ENCODE results near the gene LOXHD1.

The LOXHD1 gene

GRCh38 chr18:46657115-46657955 lies at the start of gene LOXHD1:
Gene LOXHD1, minus strand, starts transcription at chr18:46657220. Its CDS starts 187 bp downstream, at chr18:46657033.
- no peak for DNase-seq (ENCODE audit: low read depth in 3 of 3)

- DNase-seq (ENCODE audit: low read depth in 3 of 3): no peak
Measured at GRCh38 chr18:46705521-46705920, 48.5 kb upstream of the LOXHD1 start.

- DNase-seq (ENCODE audit: low read depth in 3 of 3): no peak
Measured at GRCh38 chr18:46704816-46705215, 47.8 kb upstream of the LOXHD1 start.

- no peak for DNase-seq (ENCODE audit: low read depth in 3 of 3)
Measured at GRCh38 chr18:46704189-46704588, 47.2 kb upstream of the LOXHD1 start.

- DNase-seq (ENCODE audit: low read depth in 3 of 3): no peak
Measured at GRCh38 chr18:46702471-46702870, 45.5 kb upstream of the LOXHD1 start.

- DNase-seq (ENCODE audit: low read depth in 3 of 3): no peak
Measured at GRCh38 chr18:46700066-46700824, 43.2 kb upstream of the LOXHD1 start.

- no peak for DNase-seq (ENCODE audit: low read depth in 3 of 3)
Measured at GRCh38 chr18:46696702-46697101, 39.7 kb upstream of the LOXHD1 start.

- no peak for DNase-seq (ENCODE audit: low read depth in 3 of 3)
Measured at GRCh38 chr18:46696268-46696667, 39.2 kb upstream of the LOXHD1 start.

GRCh38 chr18:46693996-46694395 lies 37.0 kb upstream of the LOXHD1 start:
- no peak for DNase-seq (ENCODE audit: low read depth in 3 of 3)

- DNase-seq (ENCODE audit: low read depth in 3 of 3): no peak
Measured at GRCh38 chr18:46688853-46689525, 32.0 kb upstream of the LOXHD1 start.

- no peak for DNase-seq (ENCODE audit: low read depth in 3 of 3)
Measured at GRCh38 chr18:46686186-46686585, 29.2 kb upstream of the LOXHD1 start.

- no peak for DNase-seq (ENCODE audit: low read depth in 3 of 3)
Measured at GRCh38 chr18:46683252-46683651, 26.2 kb upstream of the LOXHD1 start.

- no peak for DNase-seq (ENCODE audit: low read depth in 3 of 3)
Measured at GRCh38 chr18:46680784-46681695, 24.0 kb upstream of the LOXHD1 start.

GRCh38 chr18:46679846-46680598 lies 23.0 kb upstream of the LOXHD1 start:
- no peak for DNase-seq (ENCODE audit: low read depth in 3 of 3)

GRCh38 chr18:46678785-46679399 lies 21.9 kb upstream of the LOXHD1 start:
- DNase-seq (ENCODE audit: low read depth in 3 of 3): no peak

- DNase-seq (ENCODE audit: low read depth in 3 of 3): no peak
Measured at GRCh38 chr18:46678041-46678440, 21.0 kb upstream of the LOXHD1 start.

GRCh38 chr18:46677611-46678010 lies 20.6 kb upstream of the LOXHD1 start:
- no peak for DNase-seq (ENCODE audit: low read depth in 3 of 3)

- DNase-seq (ENCODE audit: low read depth in 3 of 3): no peak
Measured at GRCh38 chr18:46676182-46676835, 19.3 kb upstream of the LOXHD1 start.

GRCh38 chr18:46675112-46675511 lies 18.1 kb upstream of the LOXHD1 start:
- no peak for DNase-seq (ENCODE audit: low read depth in 3 of 3)
